Esophagus (tissue), 2 donors: ENCODE measurements around the gene S100A1. TPM values are rescaled to one million over a fixed set of nuclear protein-coding genes. Genes with fewer than 3 reads are reported as not detected.
A peak's percentile ranks its signal among the peaks of the same experiment; 100 is the strongest.

ENCODE experiments used
- H3K27ac ChIP-seq, 2 donors: one replicate each; pipeline ENCODE4 v1.5.1; 2013; ENCODE audit warnings: low read depth in 2 of 2, mild to moderate bottlenecking in 2 of 2, inconsistent platforms in 1 of 2, low read length in 1 of 2, moderate library complexity in 1 of 2
- H3K27me3 ChIP-seq, 2 donors: one replicate each; pipeline ENCODE4 v1.6.1; 2013; ENCODE audit warnings: low read length in 2 of 2, control low read depth in 1 of 2, mild to moderate bottlenecking in 1 of 2; ENCODE audit not compliant: insufficient read depth in 2 of 2, control insufficient read depth in 1 of 2
- H3K36me3 ChIP-seq, 2 donors: one replicate each; pipeline ENCODE4 v1.6.1; 2013; ENCODE audit warnings: low read length in 1 of 2; ENCODE audit not compliant: control insufficient read depth in 2 of 2, insufficient read depth in 2 of 2
- H3K4me1 ChIP-seq, 2 donors: one replicate each; pipeline ENCODE4 v1.6.1; 2013; ENCODE audit warnings: low read length in 1 of 2; ENCODE audit not compliant: control insufficient read depth in 2 of 2, insufficient read depth in 2 of 2
- H3K4me3 ChIP-seq, 2 donors: one replicate each; pipeline ENCODE4 v1.5.1; 2013; ENCODE audit warnings: low read length in 2 of 2, mild to moderate bottlenecking in 2 of 2, low read depth in 1 of 2, moderate library complexity in 1 of 2
- H3K9me3 ChIP-seq, 2 donors: one replicate each; pipeline ENCODE4 v1.6.1; 2013; ENCODE audit warnings: mild to moderate bottlenecking in 2 of 2, low read depth in 1 of 2, low read length in 1 of 2, moderate library complexity in 1 of 2; ENCODE audit not compliant: control insufficient read depth in 2 of 2, insufficient read depth in 1 of 2
- whole genome bisulfite sequencing, 2 donors: extraction: QIAGEN DNeasy Blood & Tissue Kit; methylation state at CpG; one replicate each; pipeline ENCODE4 v1.1.7; 2013; 5-methylcytosine and 5-hydroxymethylcytosine counted together
- polyA plus RNA-seq, 2 donors: library from polyadenylated mRNA; stranded (reverse); fragments of 200-250 nt; gene quantifications; one replicate each; pipeline ENCODE4 v1.2.3, GENCODE V29; 2013
- donor health status: healthy with polysubstance abuse.
- donor health status: Bipolar disorder and iron deficiency.

Gene S100A1
- polyA plus RNA-seq, 2 donors: 0.93 to 2.3 TPM

GRCh38 chr1:153626904-153627714, 1.1 kb upstream of the S100A1 start, which contains the start of gene S100A13:
TSS of gene S100A13 (minus strand) at chr1:153627505. CDS start at chr1:153626472, 1,033 bp downstream.
- peak within 1 kb of the TSS; percentile 88 to 92 for H3K27ac ChIP-seq
- no peaks in the 10 kb centered on the region for H3K9me3 ChIP-seq
- 8 to 10% methylated on average over 28 of the region's 28 CpGs for WGBS, 2 donors
- H3K36me3 ChIP-seq: no peaks in the 10 kb centered on the region
- H3K4me3 ChIP-seq: peak within 1 kb of the TSS; percentile 41 to 65
- peaks cover 0 to 7% of the 10 kb centered on the region in 2 donors for H3K4me1 ChIP-seq
- no peaks in the 10 kb centered on the region for H3K27me3 ChIP-seq

GRCh38 chr1:153628638-153629342, 556 bp downstream of the S100A1 start:
- H3K4me1 ChIP-seq: peaks cover 0 to 11% of the 10 kb centered on the region in 2 donors
- H3K36me3 ChIP-seq: no peaks in the 10 kb centered on the region
- peak overlapping the region in 1 of 2 donors; percentile 6 for H3K27ac ChIP-seq
- H3K9me3 ChIP-seq: no peaks in the 10 kb centered on the region
- no peak overlapping the region for H3K4me3 ChIP-seq
- no peaks in the 10 kb centered on the region for H3K27me3 ChIP-seq
- whole genome bisulfite sequencing, 2 donors: 71 to 79% methylated on average over 4 to 6 of the region's 6 CpGs

DNA sequence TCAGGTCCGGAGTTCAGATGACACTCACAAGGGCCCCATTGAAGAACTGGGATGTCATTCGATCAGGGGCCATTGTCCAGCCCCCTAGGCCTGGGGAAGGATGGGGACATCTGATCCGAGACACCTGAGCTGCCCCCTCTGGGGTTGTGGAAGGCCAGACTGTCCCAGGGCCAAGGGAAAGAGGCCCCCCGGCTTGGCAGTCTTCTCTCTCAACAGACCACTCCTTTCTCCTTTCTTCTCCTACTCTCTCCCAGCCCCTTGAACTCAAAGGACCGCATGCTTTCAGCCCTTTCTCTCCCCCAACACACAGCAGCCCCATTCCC, 1.1 kb downstream of the S100A1 start:
- H3K4me3 ChIP-seq: no peak overlapping the region
- no peaks in the 10 kb centered on the region for H3K27me3 ChIP-seq
- 83 to 87% methylated on average over 5 of the region's 5 CpGs for WGBS, 2 donors
- no peak overlapping the region for H3K27ac ChIP-seq
- H3K4me1 ChIP-seq: peaks cover 0 to 11% of the 10 kb centered on the region in 2 donors
- no peaks in the 10 kb centered on the region for H3K9me3 ChIP-seq
- H3K36me3 ChIP-seq: no peaks in the 10 kb centered on the region

GRCh38 chr1:153629971-153630370, 1.7 kb downstream of the S100A1 start:
- Histone ChIP-seq H3K9me3 (no peaks in the 10 kb centered on the region), H3K36me3 (no peaks in the 10 kb centered on the region), H3K27ac (no peak overlapping the region), H3K27me3 (no peaks in the 10 kb centered on the region), H3K4me1 (peaks cover 0 to 11% of the 10 kb centered on the region in 2 donors), H3K4me3 (no peak overlapping the region)
- WGBS, 2 donors: 83 to 88% methylated on average over 1 of the region's 1 CpG

DNA sequence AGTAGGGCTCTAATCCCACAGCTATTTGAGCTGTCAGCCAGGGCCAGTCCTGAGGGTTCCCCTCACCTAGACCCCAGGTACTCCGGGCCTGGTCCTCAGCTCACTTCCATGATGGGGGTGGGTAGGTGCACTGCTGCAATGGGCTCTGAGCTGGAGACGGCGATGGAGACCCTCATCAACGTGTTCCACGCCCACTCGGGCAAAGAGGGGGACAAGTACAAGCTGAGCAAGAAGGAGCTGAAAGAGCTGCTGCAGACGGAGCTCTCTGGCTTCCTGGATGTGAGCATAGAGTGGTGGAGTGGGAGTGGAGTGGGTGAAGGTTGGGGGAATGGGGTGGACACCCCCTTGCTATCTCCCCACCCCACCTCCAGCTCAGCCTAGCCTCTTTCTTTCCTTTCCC, 2.1 kb downstream of the S100A1 start:
- H3K27ac ChIP-seq: no peak overlapping the region
- H3K4me3 ChIP-seq: no peak overlapping the region
- H3K9me3 ChIP-seq: no peaks in the 10 kb centered on the region
- H3K27me3 ChIP-seq: no peaks in the 10 kb centered on the region
- no peaks in the 10 kb centered on the region for H3K36me3 ChIP-seq
- peaks cover 0 to 11% of the 10 kb centered on the region in 2 donors for H3K4me1 ChIP-seq
- 85 to 89% methylated on average over 7 of the region's 7 CpGs for WGBS, 2 donors

DNA sequence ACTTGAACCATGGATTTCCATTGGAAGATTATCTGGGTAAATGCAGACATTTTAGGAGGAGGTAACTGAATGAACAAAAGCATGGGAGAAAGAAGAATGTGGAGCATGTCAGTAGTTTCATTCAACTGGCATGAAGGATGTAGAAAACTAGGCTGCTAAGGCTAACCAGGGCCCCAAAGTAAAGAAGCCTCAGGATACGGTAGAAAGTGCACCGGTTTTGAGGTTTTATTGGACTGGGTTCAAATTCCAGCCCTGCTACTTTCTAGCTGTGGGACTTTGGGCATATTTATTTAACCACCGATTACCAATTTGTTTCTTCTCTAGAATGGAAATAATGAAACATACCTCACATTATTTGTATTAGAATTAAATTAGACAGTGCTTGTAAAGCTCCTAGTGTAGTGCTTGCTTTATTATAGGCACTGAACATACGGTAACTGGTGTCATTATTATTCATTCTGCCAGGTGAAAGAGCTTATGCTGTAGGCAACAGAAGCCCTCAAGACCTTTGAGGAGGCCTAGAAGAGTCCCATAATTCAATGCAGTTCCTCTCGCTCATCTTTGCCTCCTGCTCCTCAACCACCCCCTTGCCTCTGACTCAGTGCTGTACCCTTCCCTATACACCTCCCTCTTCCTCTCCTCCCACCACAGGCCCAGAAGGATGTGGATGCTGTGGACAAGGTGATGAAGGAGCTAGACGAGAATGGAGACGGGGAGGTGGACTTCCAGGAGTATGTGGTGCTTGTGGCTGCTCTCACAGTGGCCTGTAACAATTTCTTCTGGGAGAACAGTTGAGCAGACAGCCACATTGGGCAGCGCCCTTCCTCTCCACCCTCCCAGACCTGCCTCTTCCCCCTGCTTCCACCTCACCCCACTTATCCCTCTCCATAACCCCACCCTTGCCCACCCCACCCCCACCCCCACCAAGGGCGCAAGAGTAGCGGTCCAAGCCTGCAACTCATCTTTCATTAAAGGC, 3.1 kb downstream of the S100A1 start:
- peaks cover 0 to 7% of the 10 kb centered on the region in 2 donors for H3K4me1 ChIP-seq
- no peaks in the 10 kb centered on the region for H3K9me3 ChIP-seq
- H3K27me3 ChIP-seq: no peaks in the 10 kb centered on the region
- H3K27ac ChIP-seq: no peak overlapping the region
- H3K36me3 ChIP-seq: peaks cover 0 to 2% of the 10 kb centered on the region in 2 donors
- H3K4me3 ChIP-seq: no peak overlapping the region
- 71 to 72% methylated on average over 10 of the region's 10 CpGs for WGBS, 2 donors

- H3K27me3 ChIP-seq: no peaks in the 10 kb centered on the region
- 36 to 43% methylated on average over 18 of the region's 18 CpGs for WGBS, 2 donors
- peaks cover 0 to 4% of the 10 kb centered on the region in 2 donors for H3K4me1 ChIP-seq
- H3K4me3 ChIP-seq: peak overlapping the region; percentile 38 to 49
- peaks cover 4 to 6% of the 10 kb centered on the region in 2 donors for H3K36me3 ChIP-seq
- H3K27ac ChIP-seq: peak overlapping the region; percentile 86 to 100
- H3K9me3 ChIP-seq: no peaks in the 10 kb centered on the region
Observed at GRCh38 chr1:153633161-153633753, 5.0 kb downstream of the S100A1 start.

DNA sequence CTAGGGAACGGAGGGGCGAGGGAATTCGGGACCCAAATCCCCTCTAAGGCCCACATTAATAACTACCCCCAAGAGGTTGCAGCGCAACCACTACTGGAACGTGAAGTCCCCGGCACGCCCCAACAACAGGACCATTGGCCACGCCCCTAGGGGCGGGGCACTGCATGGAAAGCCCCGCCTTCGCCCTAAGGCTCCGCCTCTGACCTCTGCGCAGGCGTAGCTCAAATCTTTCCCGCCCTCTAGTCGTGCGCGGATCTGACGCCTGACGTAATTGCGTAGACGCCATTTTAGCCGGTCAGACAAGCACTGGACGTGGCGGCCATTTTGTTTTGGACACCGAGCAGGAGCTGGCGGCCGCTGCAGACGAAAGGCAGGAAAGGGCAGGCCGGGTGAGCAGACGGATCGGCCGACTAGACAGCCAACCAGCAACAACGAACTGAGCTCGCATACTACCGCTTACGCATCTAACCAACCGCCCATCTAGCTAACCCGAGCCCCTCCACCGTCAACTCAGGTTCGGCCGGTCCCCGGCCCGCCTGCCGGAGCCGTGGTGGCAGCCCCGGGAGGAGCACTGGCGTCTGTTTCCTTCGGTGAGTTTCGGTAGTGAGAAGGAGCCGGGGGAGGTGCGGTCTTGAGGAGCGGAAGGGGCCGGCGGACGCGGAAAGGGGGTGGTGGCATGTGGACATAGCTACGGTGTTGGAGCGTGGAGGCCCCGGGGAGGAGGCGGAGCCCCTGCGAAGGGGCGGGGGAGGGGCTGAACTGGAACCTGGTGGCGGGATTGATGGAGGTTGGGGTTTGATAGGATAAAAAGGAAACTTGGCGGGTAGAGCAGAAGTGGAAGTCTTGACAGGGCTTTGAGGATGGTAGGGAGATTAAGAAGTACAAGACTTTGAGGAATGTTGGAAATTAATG, 5.8 kb downstream of the S100A1 start, which contains the start of gene CHTOP:
TSS of gene CHTOP (plus strand) at position 313 of the 912 bp plus-strand sequence. CDS start 2,523 bp downstream, outside the sequence.
- Histone ChIP-seq H3K9me3 (no peaks in the 10 kb centered on the region), H3K4me1 (peaks cover 0 to 4% of the 10 kb centered on the region in 2 donors), H3K27ac (peak within 1 kb of the TSS; percentile 98 to 100), H3K27me3 (no peaks in the 10 kb centered on the region), H3K4me3 (peak within 1 kb of the TSS; percentile 72 to 94), H3K36me3 (peaks cover 5 to 8% of the 10 kb centered on the region in 2 donors)
- 1% methylated on average over 65 of the region's 65 CpGs for WGBS, 2 donors
